Measurements from ENCODE around the gene WDCP.

The WDCP gene

GRCh38 chr2:24052951-24053350 lies 5.8 kb upstream of the WDCP start:
- no peak overlapping the region for H3K27ac ChIP-seq
- peaks cover 10 to 21% (median 17%) of the 10 kb centered on the region in 10 experiments for H3K4me1 ChIP-seq
- no peak for TF ChIP-seq Cebpa-rat (IDR thresholded peaks at IDR 0.05)
- no peaks in the 10 kb centered on the region; a peak in 2 of 22 replicates for H4K20me1 ChIP-seq
- peaks cover 43 to 59% (median 51%) of the 10 kb centered on the region in 11 experiments for H3K27me3 ChIP-seq
- no peak overlapping the region for H3K4me2 ChIP-seq
- no peak overlapping the region for H3K4me3 ChIP-seq
- H3K9me3 ChIP-seq (replicated peaks in 1 of 11): peaks cover 0 to 10% (median 0%) of the 10 kb centered on the region in 11 experiments; a peak in 4 of 22 replicates
- no peak overlapping the region for H3K9ac ChIP-seq
- H3K36me3 ChIP-seq: no peaks in the 10 kb centered on the region

- no peak overlapping the region for H3K27ac ChIP-seq
- H3K27me3 ChIP-seq: peaks cover 43 to 62% (median 54%) of the 10 kb centered on the region in 11 experiments
- H3K4me3 ChIP-seq: no peak overlapping the region
- no peak overlapping the region for H3K4me2 ChIP-seq
- H4K20me1 ChIP-seq: no peaks in the 10 kb centered on the region; a peak in 2 of 22 replicates
- H3K36me3 ChIP-seq: no peaks in the 10 kb centered on the region
- no peak overlapping the region for H3K9ac ChIP-seq
- peaks cover 0 to 10% (median 0%) of the 10 kb centered on the region in 11 experiments; a peak in 4 of 22 replicates for H3K9me3 ChIP-seq (replicated peaks in 1 of 11)
- peaks cover 14 to 27% (median 21%) of the 10 kb centered on the region in 10 experiments for H3K4me1 ChIP-seq
- no peak for TF ChIP-seq Cebpa-rat (IDR thresholded peaks at IDR 0.05)
Measured at GRCh38 chr2:24051833-24052232, 4.6 kb upstream of the WDCP start.

GRCh38 chr2:24050041-24050979 lies 3.1 kb upstream of the WDCP start:
- H3K9ac ChIP-seq: peak overlapping the region; percentile 23 to 71 (median 56); a peak in 14 of 22 replicates
- peaks cover 43 to 62% (median 54%) of the 10 kb centered on the region in 11 experiments for H3K27me3 ChIP-seq
- TF ChIP-seq Cebpa-rat (IDR thresholded peaks at IDR 0.05): no peak
- H3K4me3 ChIP-seq: peak overlapping the region; percentile 52 to 76 (median 65)
- H3K4me1 ChIP-seq: peaks cover 27 to 39% (median 35%) of the 10 kb centered on the region in 10 experiments
- H3K4me2 ChIP-seq: peak overlapping the region; percentile 81 to 95 (median 90)
- H3K36me3 ChIP-seq: no peaks in the 10 kb centered on the region
- no peak overlapping the region for H3K27ac ChIP-seq
- H4K20me1 ChIP-seq: peaks cover 0 to 5% (median 0%) of the 10 kb centered on the region in 11 experiments; a peak in 4 of 22 replicates
- H3K9me3 ChIP-seq (replicated peaks in 1 of 11): no peaks in the 10 kb centered on the region

GRCh38 chr2:24049485-24050021 lies 2.4 kb upstream of the WDCP start, which contains the start of gene FKBP1B:
Gene FKBP1B, plus strand, starts transcription at chr2:24049741. Its CDS starts 109 bp downstream, at chr2:24049850.
- no peaks in the 10 kb centered on the region for H3K9me3 ChIP-seq (replicated peaks in 1 of 11)
- no peak within 1 kb of the TSS for H3K27ac ChIP-seq
- peak within 1 kb of the TSS; percentile 81 to 95 (median 90) for H3K4me2 ChIP-seq
- H3K36me3 ChIP-seq: no peaks in the 10 kb centered on the region
- no peak for TF ChIP-seq Cebpa-rat (IDR thresholded peaks at IDR 0.05)
- peaks cover 0 to 5% (median 0%) of the 10 kb centered on the region in 11 experiments; a peak in 4 of 22 replicates for H4K20me1 ChIP-seq
- H3K4me1 ChIP-seq: peaks cover 31 to 43% (median 41%) of the 10 kb centered on the region in 10 experiments
- H3K9ac ChIP-seq: peak within 1 kb of the TSS; percentile 38 to 71 (median 56); a peak in 18 of 22 replicates
- peaks cover 43 to 62% (median 54%) of the 10 kb centered on the region in 11 experiments for H3K27me3 ChIP-seq
- peak within 1 kb of the TSS; percentile 52 to 76 (median 65) for H3K4me3 ChIP-seq

GRCh38 chr2:24048769-24049484 lies 1.7 kb upstream of the WDCP start:
- no peak for TF ChIP-seq Cebpa-rat (IDR thresholded peaks at IDR 0.05)
- H3K36me3 ChIP-seq: no peaks in the 10 kb centered on the region
- peaks cover 43 to 62% (median 54%) of the 10 kb centered on the region in 11 experiments for H3K27me3 ChIP-seq
- peaks cover 0 to 5% (median 0%) of the 10 kb centered on the region in 11 experiments; a peak in 4 of 22 replicates for H4K20me1 ChIP-seq
- no peak overlapping the region for H3K27ac ChIP-seq
- H3K9ac ChIP-seq: peak overlapping the region; percentile 38 to 71 (median 56); a peak in 14 of 22 replicates
- H3K4me2 ChIP-seq: peak overlapping the region; percentile 81 to 95 (median 90)
- H3K4me3 ChIP-seq: peak overlapping the region; percentile 52 to 76 (median 65)
- H3K4me1 ChIP-seq: peaks cover 31 to 43% (median 41%) of the 10 kb centered on the region in 10 experiments
- H3K9me3 ChIP-seq (replicated peaks in 1 of 11): no peaks in the 10 kb centered on the region

GRCh38 chr2:24047703-24048033 lies 477 bp upstream of the WDCP start:
- no peaks in the 10 kb centered on the region; a peak in 1 of 22 replicates for H3K36me3 ChIP-seq
- H3K4me2 ChIP-seq: peak overlapping the region; percentile 55 to 78 (median 64)
- peaks cover 43 to 52% (median 51%) of the 10 kb centered on the region in 11 experiments for H3K27me3 ChIP-seq
- H3K4me1 ChIP-seq: peaks cover 31 to 43% (median 41%) of the 10 kb centered on the region in 10 experiments
- 0 out of 22 replicates have a peak overlapping the region, but pooled peaks of 1 of the 11 experiments have one; percentile 30 for H3K9ac ChIP-seq
- no peak overlapping the region; a peak in 1 of 22 replicates for H3K27ac ChIP-seq
- H3K9me3 ChIP-seq (replicated peaks in 1 of 11): no peaks in the 10 kb centered on the region
- no peak for TF ChIP-seq Cebpa-rat (IDR thresholded peaks at IDR 0.05)
- H4K20me1 ChIP-seq: peaks cover 0 to 8% (median 0%) of the 10 kb centered on the region in 11 experiments; a peak in 3 of 22 replicates
- peak overlapping the region in 4 of 10 experiments; percentile 12 to 82 (median 74); a peak in 2 of 20 replicates for H3K4me3 ChIP-seq

GRCh38 chr2:24046599-24046929 lies 627 bp downstream of the WDCP start:
- Histone ChIP-seq H3K9ac (peak overlapping the region; percentile 74 to 85 (median 82)), H3K36me3 (no peaks in the 10 kb centered on the region; a peak in 1 of 22 replicates), H3K27ac (peak overlapping the region; percentile 4 to 79 (median 65); a peak in 18 of 22 replicates), H3K4me2 (peak overlapping the region; percentile 67 to 88 (median 80)), H3K27me3 (peaks cover 35 to 41% (median 40%) of the 10 kb centered on the region in 11 experiments), H3K9me3 (replicated peaks in 1 of 11) (no peaks in the 10 kb centered on the region), H3K4me3 (peak overlapping the region; percentile 74 to 90 (median 80)), H3K4me1 (peaks cover 31 to 43% (median 41%) of the 10 kb centered on the region in 10 experiments), H4K20me1 (peaks cover 0 to 8% (median 0%) of the 10 kb centered on the region in 11 experiments; a peak in 4 of 22 replicates)
- TF ChIP-seq Cebpa-rat (IDR thresholded peaks at IDR 0.05): no peak

Measured in BLaER1 treated with 17β-estradiol and CSF1 and Interleukin-3, amounts not matched to agents 10 nM and 100 nM (cell line).